ENCODE measurements around the gene PALS1.
A peak's percentile ranks its signal among the peaks of the same experiment; 100 is the strongest.

PALS1 gene

DNA sequence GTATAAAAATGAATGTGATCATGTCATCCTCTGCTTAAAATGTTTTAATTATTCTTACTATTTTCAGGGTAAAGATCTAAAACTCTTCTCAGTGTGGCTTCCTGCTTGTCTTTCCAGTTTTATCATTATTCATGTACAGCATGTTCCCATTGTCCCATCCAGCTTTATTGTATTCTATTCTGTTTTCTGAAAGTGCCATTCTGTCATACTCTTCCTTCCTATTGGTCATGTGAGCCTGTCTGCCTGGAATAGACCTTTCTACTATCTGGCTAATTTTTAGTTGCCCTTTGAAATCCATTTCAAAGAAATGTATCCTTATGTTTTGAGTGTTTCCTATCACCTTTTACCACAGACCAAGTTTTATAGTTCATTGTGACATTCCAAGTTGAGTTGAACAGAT is 34.9 kb downstream of the PALS1 start:
- ChIA-PET CTCF (interaction anchor here (3.0 kb wide), 1 partner anchor 10 kb away, joined by 18 read pairs; no protein-coding TSS in a partner anchor), POLR2A (no interaction called here)
- no peak for DNase-seq (ENCODE audit: extremely low spot score)
- TF ChIP-seq, protein P1, sequence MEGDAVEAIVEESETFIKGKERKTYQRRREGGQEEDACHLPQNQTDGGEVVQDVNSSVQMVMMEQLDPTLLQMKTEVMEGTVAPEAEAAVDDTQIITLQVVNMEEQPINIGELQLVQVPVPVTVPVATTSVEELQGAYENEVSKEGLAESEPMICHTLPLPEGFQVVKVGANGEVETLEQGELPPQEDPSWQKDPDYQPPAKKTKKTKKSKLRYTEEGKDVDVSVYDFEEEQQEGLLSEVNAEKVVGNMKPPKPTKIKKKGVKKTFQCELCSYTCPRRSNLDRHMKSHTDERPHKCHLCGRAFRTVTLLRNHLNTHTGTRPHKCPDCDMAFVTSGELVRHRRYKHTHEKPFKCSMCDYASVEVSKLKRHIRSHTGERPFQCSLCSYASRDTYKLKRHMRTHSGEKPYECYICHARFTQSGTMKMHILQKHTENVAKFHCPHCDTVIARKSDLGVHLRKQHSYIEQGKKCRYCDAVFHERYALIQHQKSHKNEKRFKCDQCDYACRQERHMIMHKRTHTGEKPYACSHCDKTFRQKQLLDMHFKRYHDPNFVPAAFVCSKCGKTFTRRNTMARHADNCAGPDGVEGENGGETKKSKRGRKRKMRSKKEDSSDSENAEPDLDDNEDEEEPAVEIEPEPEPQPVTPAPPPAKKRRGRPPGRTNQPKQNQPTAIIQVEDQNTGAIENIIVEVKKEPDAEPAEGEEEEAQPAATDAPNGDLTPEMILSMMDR (IDR thresholded peaks at IDR 0.05; ENCODE audit: control extremely low read depth, extremely low read depth, low read depth, missing control alignments), result no peak

DNA sequence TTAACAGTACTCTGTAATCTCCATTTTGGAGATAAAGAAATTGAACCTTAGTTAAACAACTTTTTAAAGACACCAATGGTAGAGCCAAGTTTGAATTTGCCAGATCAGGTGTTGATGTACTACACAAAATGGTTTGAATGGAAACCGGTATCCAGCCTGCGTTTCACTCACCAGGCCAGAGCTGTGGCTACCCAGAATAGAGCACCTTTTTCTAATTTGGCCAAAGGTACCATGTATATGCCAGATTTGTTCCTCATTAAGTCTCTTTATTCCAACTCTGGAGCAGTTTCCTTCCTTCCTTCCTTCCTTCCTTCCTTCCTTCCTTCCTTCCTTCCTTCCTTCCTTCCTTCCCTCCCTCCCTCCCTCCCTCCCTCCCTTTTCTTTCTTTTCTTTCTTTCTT is 39.3 kb downstream of the PALS1 start:
- POLR2A ChIA-PET, result no interaction called here
- CTCF ChIA-PET, result no interaction called here
- DNase-seq (ENCODE audit: extremely low spot score), result no peak
- TF ChIP-seq, protein P1 (IDR thresholded peaks at IDR 0.05; ENCODE audit: control extremely low read depth, extremely low read depth, low read depth, missing control alignments), result no peak

DNA sequence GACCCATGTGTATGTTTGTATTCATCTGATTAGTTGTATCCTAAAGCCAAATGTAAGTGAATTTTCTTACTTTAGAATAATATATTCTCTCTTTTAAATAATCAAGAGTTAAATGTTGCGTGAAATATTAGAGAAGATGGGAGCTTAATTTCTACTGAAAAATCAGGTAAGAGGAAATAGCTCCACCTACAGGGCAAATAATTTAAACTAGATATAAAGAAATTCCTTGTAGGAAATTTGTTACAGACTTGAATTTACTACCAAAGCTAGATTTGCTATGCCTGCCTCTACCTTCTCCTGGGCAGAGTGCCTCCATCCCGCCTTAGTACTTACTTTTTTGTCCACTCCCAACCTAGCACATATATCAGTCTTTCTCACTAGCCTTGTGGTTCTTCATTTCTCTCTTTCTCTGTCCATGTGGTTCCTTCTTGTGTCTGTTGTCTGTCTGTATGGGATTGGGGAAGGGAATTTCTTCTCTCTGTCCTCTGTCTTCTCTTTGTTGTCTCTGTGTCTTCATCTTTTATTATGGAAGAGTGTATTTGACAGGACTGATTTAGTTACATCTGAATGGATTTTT is 44.7 kb downstream of the PALS1 start:
- TF ChIP-seq, protein P1 (IDR thresholded peaks at IDR 0.05; ENCODE audit: control extremely low read depth, extremely low read depth, low read depth, missing control alignments), result peak; percentile 35
- ChIA-PET CTCF (interaction anchor here (0.7 to 4.6 kb wide), 37 partner anchors 9 to 1010 kb away, joined by 3 to 21 read pairs (median 3); partner anchors contain the start of genes ATP6V1D, EIF2S1 and PALS1), POLR2A (no interaction called here)
- DNase-seq (ENCODE audit: extremely low spot score), result peak; percentile 30
